ENCODE measurements around the gene CEP170B. TPM values are rescaled to one million over a fixed set of nuclear protein-coding genes. Genes with fewer than 3 reads are reported as not detected.

The CEP170B gene
- total and polyA plus RNA-seq, 9 of the 15 experiments (the other 6 are each of a cell fraction or from before 2014, with no cell fraction given): 0.01 to 10.2 (median 2.2) TPM

GRCh38 chr14:104900639-104901512, 35.8 kb downstream of the CEP170B start:
- Histone ChIP-seq H3K4me2 (ENCODE audit: insufficient read depth, low read length) (no peak overlapping the region), H4K20me1 (replicated peaks; ENCODE audit: control insufficient read depth, insufficient read depth, low read length) (no peaks in the 10 kb centered on the region), H3K27me3 (ENCODE audit: control insufficient read depth in 2 of 2, insufficient read depth in 2 of 2, low read length in 2 of 2) (peaks cover 9 to 24% of the 10 kb centered on the region in 2 experiments; a peak in 4 of 5 replicates), H3K36me3 (ENCODE audit: control insufficient read depth, insufficient read depth, low read length) (no peaks in the 10 kb centered on the region), H3K9me1 (ENCODE audit: control insufficient read depth, insufficient read depth, low read length) (no peaks in the 10 kb centered on the region), H3K79me2 (ENCODE audit: control insufficient read depth, insufficient read depth, low read length) (no peaks in the 10 kb centered on the region), H3K4me1 (replicated peaks in 1 of 2; ENCODE audit: control insufficient read depth in 2 of 2, insufficient read depth in 2 of 2, low read length in 2 of 2) (peaks cover 0 to 23% of the 10 kb centered on the region in 2 experiments; a peak in 2 of 5 replicates), H3K27ac (ENCODE audit: extremely low read depth, low read depth, low read length) (no peak overlapping the region), H3K9ac (ENCODE audit: insufficient read depth in 1 of 2, low read depth in 2 of 2, low read length in 2 of 2) (no peak overlapping the region), H3K4me3 (no peak overlapping the region), H2AFZ (ENCODE audit: low read depth, low read length) (no peak overlapping the region), H3K9me3 (replicated peaks; ENCODE audit: control insufficient read depth, insufficient read depth, low read depth, low read length) (peaks cover 2% of the 10 kb centered on the region; the same call in 1 of the 2 replicates)
- ChIA-PET CTCF (ENCODE audit: low intra/inter-chr PET ratio) (no interaction called here), POLR2A (no interaction called here)
- FAIRE-seq: no peak
- in situ Hi-C loops (cut with MboI): no loop called here
- peak; percentile 29 for TF ChIP-seq CBX8 (IDR thresholded peaks at IDR 0.05; ENCODE audit: borderline replicate concordance, extremely low read depth, low read depth, low read length, poor library complexity, severe bottlenecking)
- no peak for TF ChIP-seq GTF2A2 (tag; IDR thresholded peaks at IDR 0.05)
- peak; percentile 91 for TF ChIP-seq CBX2 (IDR thresholded peaks at IDR 0.05; ENCODE audit: insufficient read depth, low read length, poor library complexity, severe bottlenecking)
- TF ChIP-seq ZBTB7A (IDR thresholded peaks at IDR 0.05; ENCODE audit: borderline replicate concordance, control insufficient read depth, low read depth, low read length): no peak
- TF ChIP-seq PRMT5 (CRISPR knock-in tag; IDR thresholded peaks at IDR 0.05): no peak
- intact Hi-C loops (cut with micrococcal nuclease): no loop called here
- BruUV-seq (replicated peaks): no TSS peak
- ATAC-seq: no peak
- DNase-seq (ENCODE audit: extremely low read depth in 1 of 4, low spot score in 3 of 4): no peak
- WGBS (ENCODE audit: insufficient coverage, low coverage, missing lambda C conversion rate): 16% methylated on average over 12 of the region's 12 CpGs

All from K562 (cell line).